Right cardiac atrium (tissue), 5 donors: ENCODE data around the gene LRRC18. TPM values are rescaled to one million over a fixed set of nuclear protein-coding genes. Genes with fewer than 3 reads are reported as not detected.

Source experiments
- ATAC-seq, 2 donors: fragments of 200-7000 bp; cut with Tn5 transposase; one replicate each; pipeline versions ENCODE4 v1.8.0 to v1.9.1; 2020; ENCODE audit warnings: moderate library complexity in 2 of 2, mild to moderate bottlenecking in 1 of 2
- DNase-seq, 3 donors: peaks; one replicate each; pipeline ENCODE4 v3.0.0-alpha.2; 2020
- H3K27ac ChIP-seq: one replicate; pipeline ENCODE4 v1.5.1; 2013; ENCODE audit warnings: mild to moderate bottlenecking, low read length, control low read depth, moderate library complexity
- H3K27me3 ChIP-seq: one replicate; pipeline ENCODE4 v1.6.1; 2013; ENCODE audit not compliant: control insufficient read depth, insufficient read depth
- H3K4me1 ChIP-seq: one replicate; pipeline ENCODE4 v1.6.1; 2013; ENCODE audit warnings: low read length; ENCODE audit not compliant: control insufficient read depth, insufficient read depth
- H3K4me3 ChIP-seq: one replicate; pipeline ENCODE4 v1.5.1; 2013; ENCODE audit warnings: low read length, control low read depth
- H3K9me3 ChIP-seq: one replicate; pipeline ENCODE4 v1.6.1; 2013; ENCODE audit warnings: low read length; ENCODE audit not compliant: control insufficient read depth
- WGBS: extraction: QIAGEN DNeasy Blood & Tissue Kit; methylation state at CpG from one replicate; pipeline ENCODE4 v1.1.7; 2013; 5-methylcytosine and 5-hydroxymethylcytosine counted together
- intact Hi-C, 4 donors: fragments of 100-400 bp; cut with DNase I; formaldehyde crosslinking; loops; one replicate each; pipeline versions ENCODE4 v1.11.0 to v1.14.0; 2022 to 2023
- polyA plus RNA-seq: library from polyadenylated mRNA; stranded (reverse); fragments of 200-250 nt; gene quantifications from one replicate; pipeline ENCODE4 v1.2.3, GENCODE V29; 2013
- total RNA-seq, 4 donors: library from RNA; stranded (reverse); fragmentation: NEBNext Ultra II Directional; extraction: Animal tissue kit (Norgen Biotek cat#: 25700); gene quantifications; one replicate each; pipeline ENCODE4 v1.2.1, GENCODE V29; 2021
- donor health status: healthy with polysubstance abuse.
- donor health status: DM: no; HTN: yes; CAD: no.
- donor health status: DM: no; HTN: no; CAD: no.
- donor health status: DM: no; HTN: yes; CAD: no; lungs with severe emphysema.
- donor health status: DM: yes; HTN: yes; CAD: no.

Gene LRRC18
- total and polyA plus RNA-seq, 5 donors = not detected

- DNase-seq = no peak
- WGBS = 76% methylated on average over 6 of the region's 6 CpGs
- H3K9me3 ChIP-seq = no peaks in the 10 kb centered on the region
- no peak overlapping the region for H3K27ac ChIP-seq
- H3K4me3 ChIP-seq = no peak overlapping the region
- no peaks in the 10 kb centered on the region for H3K27me3 ChIP-seq
- intact Hi-C loops = no loop called here
- H3K4me1 ChIP-seq = no peaks in the 10 kb centered on the region
- no peak for ATAC-seq
These were observed 5.9 kb upstream of the LRRC18 start for GRCh38 chr10:48945441-48946130.

GRCh38 chr10:48944171-48944570, 4.5 kb upstream of the LRRC18 start:
- H3K4me1 ChIP-seq = no peaks in the 10 kb centered on the region
- no peaks in the 10 kb centered on the region for H3K9me3 ChIP-seq
- ATAC-seq (no peak), DNase-seq (no peak)
- intact Hi-C loops = no loop called here
- no peak overlapping the region for H3K4me3 ChIP-seq
- H3K27me3 ChIP-seq = no peaks in the 10 kb centered on the region
- WGBS = 84% methylated on average over 3 of the region's 3 CpGs
- no peak overlapping the region for H3K27ac ChIP-seq

GRCh38 chr10:48943096-48943495, 3.5 kb upstream of the LRRC18 start:
- DNase-seq = no peak
- Histone ChIP-seq H3K27me3 (no peaks in the 10 kb centered on the region), H3K9me3 (no peaks in the 10 kb centered on the region), H3K4me1 (no peaks in the 10 kb centered on the region), H3K4me3 (no peak overlapping the region), H3K27ac (no peak overlapping the region)
- intact Hi-C loops = no loop called here
- no peak for ATAC-seq
- 92% methylated on average over 10 of the region's 10 CpGs for WGBS

DNA sequence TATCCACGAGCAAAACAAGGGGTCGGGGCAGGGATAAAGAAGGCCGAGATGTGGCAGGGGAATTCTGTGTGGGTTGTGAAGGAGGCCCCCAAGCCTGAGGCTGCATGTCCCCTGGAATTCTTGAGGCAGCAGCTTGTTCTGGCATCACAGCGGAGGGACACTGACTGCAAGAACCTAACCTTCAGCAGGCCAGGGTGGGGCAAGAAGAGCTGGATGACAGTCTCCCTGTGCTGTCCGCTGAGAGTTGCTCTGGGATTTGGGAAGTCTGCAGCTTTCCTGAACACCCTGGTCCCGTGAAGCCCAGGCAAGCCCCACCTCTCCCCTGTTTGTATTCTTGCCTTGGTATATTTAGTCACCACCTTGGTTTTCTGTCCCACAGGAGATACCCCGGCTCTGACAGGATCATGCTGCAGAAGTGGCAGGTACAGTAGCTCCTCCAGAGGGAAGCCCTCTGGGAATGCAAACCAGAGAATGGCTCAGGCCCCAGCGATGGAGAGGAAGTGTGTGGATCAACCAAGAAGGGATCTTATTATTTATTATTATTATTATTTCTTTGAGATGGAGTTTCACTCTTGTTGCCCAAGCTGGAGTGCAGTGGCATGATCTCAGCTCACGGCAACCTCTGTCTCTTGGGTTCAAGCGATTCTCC, 1.9 kb upstream of the LRRC18 start:
- 83% methylated on average over 10 of the region's 10 CpGs for WGBS
- DNase-seq (no peak), ATAC-seq (no peak)
- Histone ChIP-seq H3K27me3 (no peaks in the 10 kb centered on the region), H3K4me3 (no peak overlapping the region), H3K4me1 (no peaks in the 10 kb centered on the region), H3K27ac (no peak overlapping the region), H3K9me3 (no peaks in the 10 kb centered on the region)
- intact Hi-C loops = no loop called here

GRCh38 chr10:48940958-48941357, 1.3 kb upstream of the LRRC18 start:
- intact Hi-C loops = no loop called here
- ATAC-seq (no peak), DNase-seq (no peak)
- 64% methylated on average over 7 of the region's 7 CpGs for WGBS
- Histone ChIP-seq H3K4me1 (no peaks in the 10 kb centered on the region), H3K4me3 (no peak overlapping the region), H3K9me3 (no peaks in the 10 kb centered on the region), H3K27ac (no peak overlapping the region), H3K27me3 (no peaks in the 10 kb centered on the region)

DNA sequence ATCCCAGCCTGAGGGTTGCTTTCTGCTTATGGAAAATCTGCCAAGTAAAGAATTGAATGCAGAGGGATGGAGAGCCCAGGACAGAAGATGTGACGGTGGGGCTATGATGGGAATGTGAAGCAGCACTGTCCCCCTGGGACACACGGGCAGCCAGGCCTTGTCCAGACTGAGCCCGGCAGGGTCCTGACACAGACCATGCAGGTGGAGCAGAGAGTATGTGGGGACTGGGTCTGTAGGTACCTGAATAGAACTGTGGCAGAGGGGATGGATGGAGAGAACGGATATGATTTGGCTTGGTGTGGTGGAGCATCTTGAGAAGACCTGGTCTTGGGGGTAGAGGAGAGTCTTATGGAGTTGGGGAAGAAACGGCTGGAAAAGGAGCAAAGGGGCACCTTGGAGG, 732 bp upstream of the LRRC18 start:
- no peaks in the 10 kb centered on the region for H3K9me3 ChIP-seq
- H3K4me1 ChIP-seq = no peaks in the 10 kb centered on the region
- no peak overlapping the region for H3K27ac ChIP-seq
- DNase-seq = no peak
- no peaks in the 10 kb centered on the region for H3K27me3 ChIP-seq
- no peak for ATAC-seq
- 88% methylated on average over 5 of the region's 5 CpGs for WGBS
- H3K4me3 ChIP-seq = no peak overlapping the region
- intact Hi-C loops = no loop called here

DNA sequence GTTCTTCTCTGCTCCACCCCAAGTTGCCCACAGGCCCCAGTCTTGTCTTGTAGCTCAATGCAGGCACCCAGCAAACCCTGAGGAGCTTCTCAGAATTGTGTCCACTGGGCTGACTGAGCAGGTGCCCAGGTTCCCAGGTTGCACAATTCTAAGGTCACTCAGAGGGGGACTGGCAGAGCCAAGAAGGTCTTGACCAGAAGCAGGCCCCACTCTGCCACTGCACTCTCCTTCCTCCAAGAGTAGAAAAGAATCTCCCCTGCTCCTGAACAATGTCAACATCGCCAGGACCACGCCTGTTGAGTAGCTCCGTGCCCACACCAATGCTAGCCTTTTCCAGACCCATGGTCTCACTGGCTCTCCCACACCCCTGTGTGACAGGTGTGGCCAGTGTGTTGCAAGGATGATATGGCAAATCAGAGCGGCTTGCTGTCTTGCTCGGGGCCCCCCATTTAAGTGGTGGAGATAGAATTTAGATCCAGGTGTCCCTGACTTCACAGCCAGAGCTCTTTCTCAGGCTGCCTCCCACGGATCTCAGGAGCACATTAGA, 577 bp downstream of the LRRC18 start:
- Histone ChIP-seq H3K27ac (no peak overlapping the region), H3K27me3 (no peaks in the 10 kb centered on the region), H3K4me3 (no peak overlapping the region), H3K9me3 (no peaks in the 10 kb centered on the region), H3K4me1 (no peaks in the 10 kb centered on the region)
- intact Hi-C loops = no loop called here
- WGBS = 76% methylated on average over 6 of the region's 6 CpGs
- DNase-seq (no peak), ATAC-seq (no peak)

DNA sequence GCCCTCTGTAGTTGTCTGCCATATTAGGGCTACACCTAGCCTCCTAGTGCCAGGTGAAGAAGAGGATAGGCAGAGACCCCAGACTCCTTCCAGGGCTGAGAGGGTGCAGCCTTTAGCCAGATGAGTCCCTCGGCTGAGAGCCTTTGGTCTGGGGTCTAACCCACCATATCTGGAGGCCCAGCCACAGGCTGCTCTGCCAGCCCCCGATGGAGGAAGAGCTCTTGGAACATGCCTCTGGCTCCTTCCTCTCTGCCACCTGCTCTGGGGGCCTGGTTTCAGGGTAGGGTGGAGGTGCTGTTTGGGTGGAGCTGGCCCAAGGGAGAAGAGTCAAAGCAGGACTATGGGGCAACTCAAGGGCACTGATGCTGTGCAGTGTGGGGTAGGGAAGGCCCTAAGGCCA, 1.4 kb downstream of the LRRC18 start:
- no peak for ATAC-seq
- intact Hi-C loops = no loop called here
- no peak overlapping the region for H3K4me3 ChIP-seq
- H3K4me1 ChIP-seq = no peaks in the 10 kb centered on the region
- no peaks in the 10 kb centered on the region for H3K27me3 ChIP-seq
- no peak overlapping the region for H3K27ac ChIP-seq
- WGBS = 93% methylated on average over 2 of the region's 2 CpGs
- no peak for DNase-seq
- H3K9me3 ChIP-seq = no peaks in the 10 kb centered on the region

DNA sequence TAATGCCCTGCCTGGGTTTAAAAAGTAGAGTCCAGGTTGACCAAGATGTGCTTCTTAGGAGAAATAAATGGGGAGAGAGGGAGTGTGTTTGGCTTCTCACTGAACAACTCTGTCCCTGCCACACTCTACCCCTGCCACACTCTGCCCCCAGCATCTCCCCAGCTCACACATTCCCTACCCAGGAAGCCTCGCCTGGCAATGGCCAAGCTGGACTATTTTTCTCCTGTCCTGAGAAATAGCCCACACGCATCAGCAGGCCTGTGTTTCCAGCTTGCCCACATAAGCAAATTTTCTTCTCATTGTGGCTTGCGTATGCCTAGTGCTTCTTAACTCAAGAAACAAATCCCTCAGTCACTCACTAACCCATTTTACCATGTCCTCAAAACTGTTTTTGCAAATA, 1.8 kb downstream of the LRRC18 start:
- no peak overlapping the region for H3K27ac ChIP-seq
- 89% methylated on average over 3 of the region's 3 CpGs for WGBS
- intact Hi-C loops = no loop called here
- no peaks in the 10 kb centered on the region for H3K4me1 ChIP-seq
- ATAC-seq (no peak), DNase-seq (no peak)
- H3K9me3 ChIP-seq = no peaks in the 10 kb centered on the region
- H3K27me3 ChIP-seq = no peaks in the 10 kb centered on the region
- H3K4me3 ChIP-seq = no peak overlapping the region

DNA sequence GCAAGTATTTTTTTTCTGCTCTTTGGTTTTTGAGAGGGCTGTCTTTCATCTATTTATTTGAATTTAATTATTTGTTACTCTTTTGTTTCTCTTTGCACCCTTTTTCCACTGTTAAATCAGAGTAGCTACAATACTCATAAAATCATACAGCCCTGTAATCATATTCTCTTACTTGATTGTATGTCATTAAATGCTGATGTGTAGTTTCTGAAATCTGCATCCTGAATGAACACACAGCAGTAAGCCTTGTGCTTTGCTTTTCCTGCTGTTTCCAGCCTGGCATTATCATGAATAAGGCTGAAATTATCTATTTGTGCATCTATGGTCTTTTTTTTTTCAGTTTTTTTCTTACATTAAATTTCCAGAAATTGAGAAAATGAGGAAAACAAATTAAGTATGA, 4.1 kb downstream of the LRRC18 start:
- H3K27me3 ChIP-seq = no peaks in the 10 kb centered on the region
- DNase-seq (no peak), ATAC-seq (no peak)
- H3K27ac ChIP-seq = no peak overlapping the region
- no peaks in the 10 kb centered on the region for H3K4me1 ChIP-seq
- intact Hi-C loops = no loop called here
- H3K4me3 ChIP-seq = no peak overlapping the region
- no peaks in the 10 kb centered on the region for H3K9me3 ChIP-seq

GRCh38 chr10:48934672-48935501, 4.8 kb downstream of the LRRC18 start:
- WGBS = 56% methylated on average over 18 of the region's 18 CpGs
- no peak overlapping the region for H3K27ac ChIP-seq
- H3K27me3 ChIP-seq = no peaks in the 10 kb centered on the region
- no peak for ATAC-seq
- intact Hi-C loops = no loop called here
- H3K9me3 ChIP-seq = no peaks in the 10 kb centered on the region
- H3K4me1 ChIP-seq = no peaks in the 10 kb centered on the region
- no peak overlapping the region for H3K4me3 ChIP-seq
- DNase-seq = no peak
